GM12878 (cell line): Measurements from ENCODE around the gene AMN1. TPM values are rescaled to one million over a fixed set of nuclear protein-coding genes. Genes with fewer than 3 reads are reported as not detected.
A peak's percentile ranks its signal among the peaks of the same experiment; 100 is the strongest.

ENCODE experiments used
- ATAC-seq: fragments of 200-7000 bp; cut with Tn5 transposase; 3 replicates; pipeline ENCODE4 v1.9.1; 2020; ENCODE audit warnings: mild to moderate bottlenecking, moderate library complexity
- BruUV-seq: library from RNA; stranded (reverse); fragments of 400-500 nt; replicated peaks from 2 replicates; lab custom pipeline; 2021; lab: Mats Ljungman, UMichigan
- CTCF ChIA-PET: fragments of 300-600 bp; sonication (Branson Sonifier 250); formaldehyde crosslinking; extraction: SDS; loops from one replicate; lab custom pipeline; 2021; ENCODE audit warnings: inconsistent platforms; lab: Yijun Ruan, JAX
- POLR2A ChIA-PET: fragments of 350-600 bp; formaldehyde crosslinking; extraction: SDS; loops from one replicate; lab custom pipeline; 2021; ENCODE audit warnings: inconsistent platforms; lab: Charles Lee
- RAD21 ChIA-PET: fragments of 300-600 bp; sonication (Branson Sonifier 250); formaldehyde crosslinking; loops from one replicate; lab custom pipeline; 2023; ENCODE audit warnings: antibody characterized with exemption; ENCODE audit not compliant: unreplicated experiment; lab: Charles Lee
- SMC1A ChIA-PET: fragments of 300-600 bp; sonication (Branson Sonifier 250); formaldehyde crosslinking; loops from one replicate; lab custom pipeline; 2023; ENCODE audit not compliant: unreplicated experiment, uncharacterized antibody; lab: Charles Lee
- DNase-seq: peaks from one replicate; pipeline ENCODE4 v3.0.0-alpha.2; 2011; ENCODE audit warnings: low read depth, low spot score
- FAIRE-seq: peaks from 3 replicates; lab custom pipeline; 2011; peaks lifted over from hg19 to GRCh38; lab: Jason Lieb, UNC
- H2AFZ ChIP-seq: 2 replicates; pipeline ENCODE4 v1.6.0; 2011; ENCODE audit warnings: low read depth, low read length, control low read depth; ENCODE audit not compliant: control insufficient read depth
- H3K27ac ChIP-seq: 2 replicates; pipeline ENCODE4 v1.5.1; 2011; ENCODE audit warnings: control low read depth; ENCODE audit not compliant: control insufficient read depth, insufficient read depth
- H3K27me3 ChIP-seq, 2 experiments: replicated peaks in 1 of 2; 2 replicates each; pipeline versions ENCODE4 v1.6.0 to v1.6.1; 2011; ENCODE audit warnings: low read length in 1 of 2; ENCODE audit not compliant: control insufficient read depth in 2 of 2, insufficient read depth in 2 of 2
- H3K36me3 ChIP-seq, 2 experiments: 2 replicates each; pipeline ENCODE4 v1.5.1; 2011; ENCODE audit warnings: low read length in 1 of 2; ENCODE audit not compliant: control insufficient read depth in 2 of 2, insufficient read depth in 2 of 2
- H3K4me1 ChIP-seq: 2 replicates; pipeline ENCODE4 v1.6.1; 2011; ENCODE audit warnings: mild to moderate bottlenecking, low read length, moderate library complexity, mixed read lengths; ENCODE audit not compliant: control insufficient read depth, insufficient read depth
- H3K4me2 ChIP-seq: 2 replicates; pipeline ENCODE4 v1.6.0; 2011; ENCODE audit warnings: control low read depth; ENCODE audit not compliant: control insufficient read depth, insufficient read depth
- H3K4me3 ChIP-seq: fragments of 200-600 bp; sonication (generic); 2 replicates; pipeline ENCODE4 v1.5.1; 2016
- H3K79me2 ChIP-seq: 2 replicates; pipeline ENCODE4 v1.6.0; 2011; ENCODE audit warnings: low read length; ENCODE audit not compliant: control insufficient read depth, insufficient read depth
- H3K9ac ChIP-seq: 2 replicates; pipeline ENCODE4 v1.8.0; 2011; ENCODE audit warnings: low read length, control low read depth, mixed read lengths; ENCODE audit not compliant: control insufficient read depth, insufficient read depth
- H3K9me3 ChIP-seq: replicated peaks from 3 replicates; pipeline ENCODE4 v1.5.1; 2011; ENCODE audit warnings: mild to moderate bottlenecking, low read length; ENCODE audit not compliant: control insufficient read depth, insufficient read depth
- H4K20me1 ChIP-seq: 2 replicates; pipeline ENCODE4 v1.6.0; 2011; ENCODE audit not compliant: control insufficient read depth, insufficient read depth
- ATF2 ChIP-seq: IDR thresholded peaks from 2 replicates; pipeline ENCODE4 v1.6.1; 2012; ENCODE audit warnings: low read length, inconsistent platforms
- BCLAF1 ChIP-seq: fragments of 450-650 bp; IDR thresholded peaks from 2 replicates; pipeline ENCODE4 v1.6.1; 2017; ENCODE audit warnings: antibody characterized with exemption, mild to moderate bottlenecking, moderate library complexity
- CREB1 ChIP-seq: IDR thresholded peaks from 2 replicates; pipeline ENCODE4 v1.6.1; 2012; ENCODE audit warnings: low read depth, mild to moderate bottlenecking, inconsistent platforms
- EP300 ChIP-seq, 2 experiments: fragments of 150-350 bp in 1 of 2; IDR thresholded peaks; 2 replicates each; pipeline ENCODE4 v1.6.1; 2011 to 2012; ENCODE audit warnings: low read depth in 2 of 2, low read length in 2 of 2, borderline replicate concordance in 1 of 2, improper control_type of control experiment in 1 of 2, inconsistent platforms in 1 of 2; ENCODE audit not compliant: control insufficient read depth in 1 of 2
- ESRRA ChIP-seq: IDR thresholded peaks from 2 replicates; pipeline ENCODE4 v1.6.1; 2012; ENCODE audit warnings: mild to moderate bottlenecking, low read length, improper control_type of control experiment
- ETV6 ChIP-seq, 2 experiments: fragments of 450-650 bp in 1 of 2; IDR thresholded peaks in 1 of 2; conservative IDR thresholded peaks in 1 of 2; 2 replicates each; pipeline ENCODE4 v1.6.1; 2014; ENCODE audit warnings: antibody characterized with exemption in 1 of 2, borderline replicate concordance in 1 of 2, low read depth in 1 of 2, mild to moderate bottlenecking in 1 of 2, moderate library complexity in 1 of 2
- JUNB ChIP-seq: IDR thresholded peaks from 2 replicates; pipeline ENCODE4 v1.6.1; 2016; ENCODE audit warnings: antibody characterized with exemption, mild to moderate bottlenecking
- MYB ChIP-seq: fragments of 150-350 bp; IDR thresholded peaks from 2 replicates; pipeline ENCODE4 v1.6.1; 2014; ENCODE audit warnings: mild to moderate bottlenecking, low read depth, low read length, borderline replicate concordance
- NRF1 ChIP-seq: conservative IDR thresholded peaks from 2 replicates; pipeline ENCODE4 v1.6.1; 2011; ENCODE audit warnings: mild to moderate bottlenecking, low read depth, low read length, improper control_type of control experiment
- SUZ12 ChIP-seq: fragments of 200-600 bp; sonication (generic); IDR thresholded peaks from one replicate; pipeline ENCODE4 v1.6.1; 2018; ENCODE audit warnings: antibody characterized with exemption, mild to moderate bottlenecking; ENCODE audit not compliant: unreplicated experiment
- WGBS: methylation state at CpG from one replicate; pipeline ENCODE4 v1.1.6; 2016; ENCODE audit warnings: low lambda C conversion rate; ENCODE audit not compliant: insufficient replicate concordance, insufficient coverage; ENCODE audit errors: missing lambda C conversion rate; 5-methylcytosine and 5-hydroxymethylcytosine counted together
- in situ Hi-C: fragments of 300-500 bp; cut with MboI; formaldehyde crosslinking; loops from 9 replicates; pipeline ENCODE4 v1.14.3; 2018; ENCODE audit warnings: mixed read lengths
- intact Hi-C: fragments of 100-400 bp; cut with micrococcal nuclease; formaldehyde crosslinking; loops from one replicate; pipeline ENCODE4 v1.14.2; 2022; ENCODE audit not compliant: unreplicated experiment
- polyA plus RNA-seq, 11 experiments: library from polyadenylated mRNA; depleted of rRNA in 4 of 11; unstranded in 6 of 11; stranded (reverse) in 5 of 11; fragments of >200 nt; fragmentation: Nextera tagmentation in 4 of 11; fragmentation: Illumina TruSeq in 1 of 11; extraction: Ambion mirVana in 4 of 11; extraction: Trizol in 1 of 11; gene quantifications; 1 replicate in 1 of 11; 2 replicates in 10 of 11; pipeline versions ENCODE4 v1.2.1 to v1.2.3, GENCODE V29; 2011 to 2016; ENCODE audit warnings: inconsistent platforms in 2 of 11, missing spikeins in 2 of 11, low read depth in 1 of 11
- total RNA-seq, 4 experiments: library from RNA; depleted of rRNA in 3 of 4; stranded (reverse); fragments of >200 nt in 3 of 4; fragmentation: Illumina TruSeq in 1 of 4; extraction: Trizol in 1 of 4; gene quantifications; 2 replicates each; pipeline versions ENCODE4 v1.2.1 to v1.2.3, GENCODE V29; 2013 to 2021
- TF ChIP-seq, protein P1 (sequence below): fragments of 450-650 bp; IDR thresholded peaks from 2 replicates; pipeline ENCODE4 v1.6.1; 2017; ENCODE audit warnings: mild to moderate bottlenecking

The AMN1 gene
- total and polyA plus RNA-seq, 10 of the 15 experiments (the other 5 are each of a cell fraction or from before 2014, with no cell fraction given): 5.4 to 19.3 (median 9.3) TPM

DNA sequence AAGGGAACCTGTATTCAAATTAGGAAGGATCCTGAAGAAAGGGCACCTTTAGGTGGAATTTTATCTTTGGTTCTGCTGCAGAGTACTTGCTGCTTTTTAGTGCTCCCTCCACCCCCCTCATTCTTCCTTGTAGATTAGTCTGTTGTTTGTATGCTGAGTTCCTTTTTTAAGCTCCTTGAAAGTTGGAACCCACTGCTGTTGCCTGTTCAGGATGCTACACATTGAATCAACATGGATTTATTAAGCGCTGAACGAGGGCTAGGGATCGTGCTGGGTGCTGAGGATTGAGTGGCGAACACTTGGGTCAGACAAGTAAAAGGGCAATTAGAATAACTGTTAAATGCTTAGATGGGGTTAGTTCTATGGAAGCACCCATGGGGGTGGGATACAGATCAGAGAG lies 884 bp upstream of the AMN1 start:
- no peak for DNase-seq
- ChIA-PET POLR2A (interaction anchor here (0.8 to 10.1 kb wide), 7 partner anchors 15 to 82 kb away, joined by 3 to 82 read pairs (median 11); no protein-coding TSS in a partner anchor), CTCF (interaction anchor here (1.1 to 1.4 kb wide), 4 partner anchors 13 to 76 kb away, joined by 3 to 7 read pairs (median 4); no protein-coding TSS in a partner anchor), SMC1A (interaction anchor here (1.1 to 11.6 kb wide), 11 partner anchors 10 to 80 kb away, joined by 3 to 83 read pairs (median 6); no protein-coding TSS in a partner anchor), RAD21 (interaction anchor here (0.8 to 3.4 kb wide), 10 partner anchors 13 to 229 kb away, joined by 3 to 25 read pairs (median 5); partner anchors contain the start of gene RESF1)
- 98% methylated on average over 4 of the region's 4 CpGs for WGBS
- intact Hi-C loops: loop anchor here (1.0 to 10.0 kb wide), 4 partner anchors 20 to 165 kb away; no protein-coding TSS in a partner anchor
- Histone ChIP-seq H3K9me3 (no peaks in the 10 kb centered on the region; the same call in 2 of the 3 replicates), H3K4me1 (peaks cover 19% of the 10 kb centered on the region), H3K36me3 (no peaks in the 10 kb centered on the region), H2AFZ (peak overlapping the region; percentile 92), H3K4me2 (peak overlapping the region; percentile 85), H3K9ac (peak overlapping the region; percentile 83), H3K4me3 (peak overlapping the region; percentile 59), H3K27me3 (no peaks in the 10 kb centered on the region), H3K27ac (peak overlapping the region; percentile 85), H3K79me2 (peaks cover 7% of the 10 kb centered on the region), H4K20me1 (no peaks in the 10 kb centered on the region)
- no peak for FAIRE-seq
- TSS peak; percentile 94 for BruUV-seq
- in situ Hi-C loops: no loop called here
- no peak for ATAC-seq
- TF ChIP-seq, protein P1, sequence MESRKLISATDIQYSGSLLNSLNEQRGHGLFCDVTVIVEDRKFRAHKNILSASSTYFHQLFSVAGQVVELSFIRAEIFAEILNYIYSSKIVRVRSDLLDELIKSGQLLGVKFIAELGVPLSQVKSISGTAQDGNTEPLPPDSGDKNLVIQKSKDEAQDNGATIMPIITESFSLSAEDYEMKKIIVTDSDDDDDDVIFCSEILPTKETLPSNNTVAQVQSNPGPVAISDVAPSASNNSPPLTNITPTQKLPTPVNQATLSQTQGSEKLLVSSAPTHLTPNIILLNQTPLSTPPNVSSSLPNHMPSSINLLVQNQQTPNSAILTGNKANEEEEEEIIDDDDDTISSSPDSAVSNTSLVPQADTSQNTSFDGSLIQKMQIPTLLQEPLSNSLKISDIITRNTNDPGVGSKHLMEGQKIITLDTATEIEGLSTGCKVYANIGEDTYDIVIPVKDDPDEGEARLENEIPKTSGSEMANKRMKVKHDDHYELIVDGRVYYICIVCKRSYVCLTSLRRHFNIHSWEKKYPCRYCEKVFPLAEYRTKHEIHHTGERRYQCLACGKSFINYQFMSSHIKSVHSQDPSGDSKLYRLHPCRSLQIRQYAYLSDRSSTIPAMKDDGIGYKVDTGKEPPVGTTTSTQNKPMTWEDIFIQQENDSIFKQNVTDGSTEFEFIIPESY: no peak
- TF ChIP-seq SUZ12: no peak
- TF ChIP-seq ESRRA: no peak
- TF ChIP-seq BCLAF1: no peak
- no peak for TF ChIP-seq MYB
- TF ChIP-seq CREB1: no peak
- TF ChIP-seq ATF2: no peak
- TF ChIP-seq NRF1: no peak
- TF ChIP-seq ETV6 (conservative IDR thresholded peaks at IDR 0.05 in 1 of 2, IDR thresholded peaks at IDR 0.05 in 1 of 2; ENCODE audit: borderline replicate concordance in 1 of 2, low read depth in 1 of 2): no peak
- TF ChIP-seq EP300 (IDR thresholded peaks at IDR 0.05; ENCODE audit: borderline replicate concordance in 1 of 2, control insufficient read depth in 1 of 2, low read depth in 2 of 2, low read length in 2 of 2): no peak
- TF ChIP-seq JUNB: no peak
